ENCODE results near the gene SCRT2. TPM values are rescaled to one million over a fixed set of nuclear protein-coding genes. Genes with fewer than 3 reads are reported as not detected.

The SCRT2 gene
- total and polyA plus RNA-seq, 2 of the 8 experiments (the other 6 are each of a cell fraction or from before 2014, with no cell fraction given): 0.12 to 0.34 TPM

GRCh38 chr20:680638-681187 is 5.1 kb upstream of the SCRT2 start:
- Histone ChIP-seq H2BK15ac (ENCODE audit: low read length) (no peak overlapping the region), H3K4me2 (ENCODE audit: insufficient read depth in 1 of 2, low read depth in 2 of 2, low read length in 2 of 2) (no peak overlapping the region), H3K23ac (ENCODE audit: insufficient read length) (no peak overlapping the region), H2BK120ac (replicated peaks; ENCODE audit: low read depth, low read length) (no peak overlapping the region), H3K56ac (replicated peaks; ENCODE audit: insufficient read length, low read depth, low read length) (no peak overlapping the region), H4K5ac (ENCODE audit: insufficient read length, low read depth, low read length) (no peak overlapping the region), H2BK12ac (ENCODE audit: low read depth, low read length) (no peak overlapping the region), H2AFZ (ENCODE audit: low read length) (no peak overlapping the region), H3K36me3 (ENCODE audit: control insufficient read depth in 2 of 4, insufficient read depth in 4 of 4, low read length in 3 of 4) (no peaks in the 10 kb centered on the region), H3K4ac (replicated peaks; ENCODE audit: insufficient read length, low read depth, low read length) (no peak overlapping the region), H2AK5ac (ENCODE audit: low read depth, low read length) (no peak overlapping the region), H3K14ac (ENCODE audit: insufficient read length) (no peak overlapping the region), H4K20me1 (replicated peaks in 1 of 2; ENCODE audit: control insufficient read depth in 1 of 2, insufficient read depth in 2 of 2, low read length in 2 of 2) (no peaks in the 10 kb centered on the region), H2BK20ac (ENCODE audit: low read length) (no peak overlapping the region), H2BK5ac (ENCODE audit: low read depth, low read length) (no peak overlapping the region), H3K79me1 (ENCODE audit: low read depth, low read length) (no peaks in the 10 kb centered on the region), H3K4me3 (ENCODE audit: extremely low read depth in 1 of 4, insufficient read depth in 2 of 4, low read depth in 3 of 4, low read length in 4 of 4) (no peak overlapping the region), H3K18ac (ENCODE audit: extremely low read depth, low read length) (no peak overlapping the region), H3K9ac (replicated peaks in 1 of 4; ENCODE audit: extremely low read depth in 1 of 4, low read depth in 3 of 4, low read length in 3 of 4) (no peak overlapping the region), H3K27me3 (replicated peaks in 1 of 4; ENCODE audit: control insufficient read depth in 3 of 4, extremely low read depth in 1 of 4, insufficient read depth in 3 of 4, low read length in 3 of 4) (peaks cover 0 to 15% (median 14%) of the 10 kb centered on the region in 4 experiments; a peak in 6 of 7 replicates), H3K9me3 (ENCODE audit: insufficient read depth in 2 of 2, low read depth in 1 of 2, low read length in 1 of 2) (no peaks in the 10 kb centered on the region), H3K4me1 (replicated peaks in 1 of 4; ENCODE audit: control insufficient read depth in 3 of 4, insufficient read depth in 4 of 4, low read length in 3 of 4) (peaks cover 0 to 6% (median 3%) of the 10 kb centered on the region in 4 experiments; a peak in 4 of 7 replicates), H3K79me2 (ENCODE audit: control insufficient read depth in 1 of 2, insufficient read depth in 2 of 2, low read length in 2 of 2) (no peaks in the 10 kb centered on the region), H4K91ac (replicated peaks; ENCODE audit: insufficient read length, low read length) (no peak overlapping the region), H4K8ac (ENCODE audit: extremely low read depth, insufficient read depth, low read length) (no peak overlapping the region), H3K27ac (ENCODE audit: low read depth, low read length) (no peak overlapping the region), H3K23me2 (ENCODE audit: low read depth, low read length) (peaks cover 11% of the 10 kb centered on the region; the same call in 1 of the 2 replicates)
- DNase-seq (ENCODE audit: low read depth in 1 of 2, low spot score in 2 of 2) (no peak), FAIRE-seq (no peak)
- CTCF ChIA-PET (ENCODE audit: partially characterized antibody): interaction anchor here (0.7 to 14.1 kb wide), 4 partner anchors 16 to 61 kb away, joined by 3 to 116 read pairs (median 4); no protein-coding TSS in a partner anchor
- TF ChIP-seq EP300 (IDR thresholded peaks at IDR 0.05; ENCODE audit: borderline replicate concordance in 1 of 2, low read depth in 2 of 2, low read length in 2 of 2): no peak
- TF ChIP-seq TEAD4 (IDR thresholded peaks at IDR 0.05; ENCODE audit: low read depth, low read length): no peak
- TF ChIP-seq EGR1 (IDR thresholded peaks at IDR 0.05; ENCODE audit: borderline replicate concordance, low read depth, low read length): no peak
- no peak for TF ChIP-seq CTCF (IDR thresholded peaks at IDR 0.05; ENCODE audit: control extremely low read depth in 1 of 3, insufficient read depth in 1 of 3, low read depth in 1 of 3, low read length in 3 of 3)
- no peak for TF ChIP-seq ATF2 (IDR thresholded peaks at IDR 0.05; ENCODE audit: low read length)
- WGBS, 2 experiments (ENCODE audit: extremely low coverage in 1 of 2, insufficient coverage in 1 of 2, insufficient read length in 1 of 2, insufficient replicate concordance in 2 of 2, low coverage in 1 of 2, low lambda C conversion rate in 2 of 2, missing lambda C conversion rate in 1 of 2): 85% methylated on average over 2 of the region's 2 CpGs; no CpG with 5 or more reads in 1 of the 2 experiments
- POLR2A ChIA-PET (ENCODE audit: partially characterized antibody): interaction anchor here (2.2 kb wide), 1 partner anchor 13 kb away, joined by 5 read pairs; no protein-coding TSS in a partner anchor
